Mesendoderm (in vitro differentiated cells): Measurements from ENCODE around the gene ACSF3.
"Not testable (repeated sequence)": the region's sequence is repeated elsewhere in the genome, so short reads cannot be mapped to it uniquely, and the experiment has no call there.

Experiments used
- DNase-seq: peaks from one replicate; pipeline ENCODE4 v3.0.0; 2013
- H2AK5ac ChIP-seq: 2 replicates; pipeline ENCODE4 v1.6.1; 2013; ENCODE audit warnings: low read length, inconsistent platforms
- H2BK120ac ChIP-seq: 2 replicates; pipeline ENCODE4 v1.6.1; 2013; ENCODE audit warnings: low read depth, mild to moderate bottlenecking, low read length, moderate library complexity, mixed read lengths
- H2BK15ac ChIP-seq: replicated peaks from 2 replicates; pipeline ENCODE4 v1.6.1; 2013; ENCODE audit warnings: low read depth, mild to moderate bottlenecking, moderate library complexity
- H2BK5ac ChIP-seq: 2 replicates; pipeline ENCODE4 v1.6.1; 2013; ENCODE audit warnings: low read length, inconsistent platforms
- H3K18ac ChIP-seq: 2 replicates; pipeline ENCODE4 v1.6.1; 2013; ENCODE audit warnings: mild to moderate bottlenecking, low read length, mixed read lengths
- H3K23ac ChIP-seq: one replicate; pipeline ENCODE4 v1.6.1; 2013; ENCODE audit warnings: low read length
- H3K27ac ChIP-seq: 2 replicates; pipeline ENCODE4 v1.5.1; 2013; ENCODE audit warnings: low read depth, mild to moderate bottlenecking, inconsistent platforms, low read length, moderate library complexity
- H3K27me3 ChIP-seq: 2 replicates; pipeline ENCODE4 v1.6.1; 2013; ENCODE audit warnings: low read length, control low read depth, mild to moderate bottlenecking, inconsistent platforms; ENCODE audit not compliant: insufficient read depth, poor library complexity
- H3K36me3 ChIP-seq: 2 replicates; pipeline ENCODE4 v1.6.1; 2013; ENCODE audit warnings: low read length, inconsistent platforms; ENCODE audit not compliant: control insufficient read depth, insufficient read depth
- H3K4ac ChIP-seq: one replicate; pipeline ENCODE4 v1.6.1; 2013; ENCODE audit warnings: low read depth, mild to moderate bottlenecking, low read length, moderate library complexity
- H3K4me1 ChIP-seq: 2 replicates; pipeline ENCODE4 v1.6.1; 2013; ENCODE audit warnings: low read depth, low read length, inconsistent platforms; ENCODE audit not compliant: control insufficient read depth
- H3K4me2 ChIP-seq: 2 replicates; pipeline ENCODE4 v1.6.1; 2013; ENCODE audit warnings: low read length
- H3K4me3 ChIP-seq: 2 replicates; pipeline ENCODE4 v1.5.1; 2013; ENCODE audit warnings: mild to moderate bottlenecking, low read length
- H3K56ac ChIP-seq: one replicate; pipeline ENCODE4 v1.6.1; 2013; ENCODE audit warnings: low read length
- H3K79me1 ChIP-seq: 2 replicates; pipeline ENCODE4 v1.6.1; 2013; ENCODE audit warnings: low read length, inconsistent platforms
- H3K79me2 ChIP-seq: 2 replicates; pipeline ENCODE4 v1.6.1; 2013; ENCODE audit warnings: mild to moderate bottlenecking, low read length; ENCODE audit not compliant: control insufficient read depth, insufficient read depth
- H3K9ac ChIP-seq: 2 replicates; pipeline ENCODE4 v1.6.1; 2013; ENCODE audit warnings: low read length, inconsistent platforms
- H4K5ac ChIP-seq: one replicate; pipeline ENCODE4 v1.6.1; 2013; ENCODE audit warnings: low read length
- H4K8ac ChIP-seq: one replicate; pipeline ENCODE4 v1.6.1; 2013; ENCODE audit warnings: low read depth, mild to moderate bottlenecking, control low read depth, low read length, moderate library complexity
- WGBS: extraction: QIAGEN DNeasy Blood & Tissue Kit; methylation state at CpG from one replicate; pipeline ENCODE4 v1.1.7; 2013; ENCODE audit warnings: low lambda C conversion rate, missing lambda C conversion rate; ENCODE audit not compliant: insufficient coverage; ENCODE audit errors: extremely low coverage; 5-methylcytosine and 5-hydroxymethylcytosine counted together

The ACSF3 gene

DNA sequence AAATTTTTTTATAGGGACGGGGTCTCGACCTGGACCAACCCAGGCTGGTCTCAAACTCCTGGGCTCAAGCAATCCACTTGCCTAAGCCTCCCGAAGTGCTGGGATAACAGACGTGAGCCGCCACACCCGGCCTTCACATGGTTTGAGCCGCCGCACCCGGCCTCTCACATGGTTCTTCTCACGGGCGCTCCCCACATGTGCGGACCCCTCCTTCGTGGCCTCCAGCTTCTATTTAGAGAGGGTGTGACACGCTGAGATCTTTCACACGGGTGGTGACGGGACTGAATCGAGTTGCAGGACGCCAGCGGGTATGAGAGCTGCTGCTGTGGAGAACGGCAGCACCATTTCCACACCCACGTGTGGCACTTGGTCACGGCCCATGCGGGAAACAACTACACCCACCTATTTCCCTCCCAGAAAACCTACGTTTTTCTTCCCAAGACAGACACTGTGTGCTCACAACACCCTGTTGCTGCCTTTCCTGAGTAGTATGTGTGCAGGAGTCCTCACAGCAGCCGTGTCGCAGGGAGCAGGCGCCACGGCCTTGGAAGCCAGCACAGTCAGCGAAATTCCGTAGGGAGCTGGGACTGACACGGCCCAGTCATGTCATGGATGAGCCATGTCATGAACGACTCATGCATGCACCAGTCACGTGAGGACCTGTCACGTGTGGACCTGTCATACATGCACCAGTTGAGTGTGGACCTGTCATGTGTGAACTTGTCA lies 20.1 kb upstream of the ACSF3 start:
- H3K27me3 ChIP-seq: no peaks in the 10 kb centered on the region
- no peak overlapping the region for H3K23ac ChIP-seq
- no peaks in the 10 kb centered on the region for H3K4me1 ChIP-seq
- H3K79me1 ChIP-seq: no peaks in the 10 kb centered on the region
- no peak overlapping the region for H3K27ac ChIP-seq
- no peak overlapping the region for H3K4me3 ChIP-seq
- H2AK5ac ChIP-seq: no peak overlapping the region
- WGBS: no CpG with 5 or more reads among the region's 34 CpGs
- H3K4ac ChIP-seq: no peak overlapping the region
- no peak overlapping the region for H2BK120ac ChIP-seq
- H4K5ac ChIP-seq: no peak overlapping the region
- no peak overlapping the region for H3K9ac ChIP-seq
- no peak overlapping the region for H2BK5ac ChIP-seq
- no peak overlapping the region for H3K56ac ChIP-seq
- DNase-seq: no peak
- no peaks in the 10 kb centered on the region for H3K79me2 ChIP-seq
- no peak overlapping the region for H2BK15ac ChIP-seq
- H4K8ac ChIP-seq: no peak overlapping the region
- H3K4me2 ChIP-seq: no peak overlapping the region
- H3K36me3 ChIP-seq: no peaks in the 10 kb centered on the region
- no peak overlapping the region for H3K18ac ChIP-seq

DNA sequence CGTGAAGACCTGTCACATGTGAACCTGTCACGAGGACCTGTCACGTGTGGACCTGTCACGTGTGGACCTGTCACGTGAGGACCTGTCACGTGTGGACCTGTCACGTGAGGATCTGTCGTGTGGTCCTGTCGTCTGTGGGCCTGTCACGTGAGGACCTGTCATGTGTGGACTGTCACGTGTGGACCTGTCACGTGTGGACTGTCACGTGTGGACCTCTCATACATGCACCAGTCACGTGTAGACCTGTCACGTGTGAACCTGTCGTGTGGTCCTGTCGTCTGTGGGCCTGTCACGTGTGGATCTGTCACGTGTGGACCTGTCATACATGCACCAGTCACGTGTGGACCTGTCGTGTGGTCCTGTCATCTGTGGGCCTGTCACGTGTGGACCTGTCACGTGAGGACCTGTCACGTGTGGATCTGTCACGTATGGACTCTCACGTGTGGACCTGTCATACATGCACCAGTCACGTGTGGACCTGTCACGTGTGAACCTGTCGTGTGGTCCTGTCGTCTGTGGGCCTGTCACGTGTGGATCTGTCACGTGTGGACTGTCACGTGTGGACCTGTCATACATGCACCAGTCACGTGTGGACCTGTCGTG lies 19.5 kb upstream of the ACSF3 start:
- H3K23ac ChIP-seq, H3K4me1 ChIP-seq, H2BK15ac ChIP-seq, H3K4me3 ChIP-seq, H3K4ac ChIP-seq, H4K8ac ChIP-seq, H2BK5ac ChIP-seq, H3K56ac ChIP-seq, H3K27me3 ChIP-seq, H2BK120ac ChIP-seq, H3K27ac ChIP-seq, H4K5ac ChIP-seq, H3K79me1 ChIP-seq, H3K79me2 ChIP-seq, H3K4me2 ChIP-seq, H3K36me3 ChIP-seq, H3K9ac ChIP-seq, H3K18ac ChIP-seq, H2AK5ac ChIP-seq: not testable (repeated sequence)
- no CpG with 5 or more reads among the region's 35 CpGs for WGBS
- peak; percentile 22 for DNase-seq

DNA sequence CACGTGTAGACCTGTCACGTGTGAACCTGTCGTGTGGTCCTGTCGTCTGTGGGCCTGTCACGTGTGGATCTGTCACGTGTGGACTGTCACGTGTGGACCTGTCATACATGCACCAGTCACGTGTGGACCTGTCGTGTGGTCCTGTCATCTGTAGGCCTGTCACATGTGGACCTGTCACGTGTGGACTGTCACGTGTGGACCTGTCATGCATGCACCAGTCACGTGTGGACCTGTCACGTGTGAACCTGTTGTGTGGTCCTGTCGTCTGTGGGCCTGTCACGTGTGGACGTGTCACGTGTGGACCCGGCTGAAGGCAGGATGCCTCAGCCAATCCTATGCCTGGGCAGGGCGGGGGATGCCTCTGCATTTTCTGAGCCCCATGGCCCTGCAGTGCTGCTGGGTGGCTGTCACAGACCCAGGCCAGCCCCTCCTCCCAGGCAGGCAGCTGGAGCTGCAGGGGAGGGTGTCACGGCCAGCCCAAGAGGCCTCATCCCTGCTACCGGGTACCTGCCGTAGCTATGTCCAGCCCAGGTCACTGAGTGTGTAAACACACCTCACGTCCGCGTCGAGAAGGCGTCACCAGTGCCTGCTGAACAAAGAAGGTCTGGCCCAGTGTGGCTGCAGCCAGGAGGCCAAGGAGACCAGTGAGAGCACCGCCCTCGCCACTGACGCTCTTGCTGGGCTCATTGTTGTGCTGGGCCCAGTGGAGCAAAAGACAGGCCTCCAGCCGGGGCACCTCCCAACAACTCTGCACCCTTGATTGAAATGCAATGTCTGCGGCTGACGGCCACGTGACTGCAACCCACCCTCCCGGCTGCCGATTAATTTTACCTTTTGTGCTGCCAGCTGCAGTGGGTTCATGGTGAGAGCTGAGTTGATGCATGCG lies 18.6 kb upstream of the ACSF3 start:
- H3K27me3 ChIP-seq: no peaks in the 10 kb centered on the region
- H3K23ac ChIP-seq: no peak overlapping the region
- no peak overlapping the region for H2BK120ac ChIP-seq
- H3K4me3 ChIP-seq: no peak overlapping the region
- no peaks in the 10 kb centered on the region for H3K4me1 ChIP-seq
- no peak overlapping the region for H2BK5ac ChIP-seq
- no peak overlapping the region for H3K4ac ChIP-seq
- no peak overlapping the region for H2AK5ac ChIP-seq
- no peak overlapping the region for H3K4me2 ChIP-seq
- H3K36me3 ChIP-seq: no peaks in the 10 kb centered on the region
- WGBS: no CpG with 5 or more reads among the region's 37 CpGs
- H3K18ac ChIP-seq: no peak overlapping the region
- no peaks in the 10 kb centered on the region for H3K79me2 ChIP-seq
- H2BK15ac ChIP-seq: no peak overlapping the region
- H3K79me1 ChIP-seq: no peaks in the 10 kb centered on the region
- no peak overlapping the region for H4K5ac ChIP-seq
- H3K27ac ChIP-seq: no peak overlapping the region
- peak; percentile 5 for DNase-seq
- no peak overlapping the region for H4K8ac ChIP-seq
- no peak overlapping the region for H3K56ac ChIP-seq
- no peak overlapping the region for H3K9ac ChIP-seq

DNA sequence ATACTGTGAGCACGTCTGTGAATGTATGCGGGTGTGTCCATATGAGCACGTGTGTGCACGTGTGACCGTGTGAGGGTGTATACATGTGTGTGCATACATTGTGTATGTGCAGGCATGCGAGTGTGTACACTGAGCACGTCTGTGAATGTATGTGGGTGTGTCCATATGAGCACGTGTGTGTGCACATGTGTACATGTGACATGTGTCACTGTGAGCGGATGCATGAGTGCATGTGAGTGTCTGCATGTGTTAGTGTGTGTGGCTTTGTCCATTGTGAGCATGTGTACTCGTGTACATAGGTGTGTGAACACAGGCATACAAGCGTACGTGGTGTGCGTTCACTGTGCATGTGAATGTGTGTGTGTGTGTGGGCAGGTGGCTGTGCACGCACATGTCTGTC lies 17.5 kb upstream of the ACSF3 start:
- Histone ChIP-seq H3K27me3 (no peaks in the 10 kb centered on the region), H2BK5ac (no peak overlapping the region), H3K18ac (no peak overlapping the region), H3K79me2 (no peaks in the 10 kb centered on the region), H2BK120ac (no peak overlapping the region), H3K36me3 (no peaks in the 10 kb centered on the region), H3K9ac (no peak overlapping the region), H3K4me1 (no peaks in the 10 kb centered on the region), H3K79me1 (no peaks in the 10 kb centered on the region), H2BK15ac (no peak overlapping the region), H4K5ac (no peak overlapping the region), H3K56ac (no peak overlapping the region), H3K4me2 (no peak overlapping the region), H3K27ac (no peak overlapping the region), H4K8ac (no peak overlapping the region), H2AK5ac (no peak overlapping the region), H3K4ac (no peak overlapping the region), H3K23ac (no peak overlapping the region), H3K4me3 (peak overlapping the region; percentile 32)
- DNase-seq: no peak
- no CpG with 5 or more reads among the region's 14 CpGs for WGBS

DNA sequence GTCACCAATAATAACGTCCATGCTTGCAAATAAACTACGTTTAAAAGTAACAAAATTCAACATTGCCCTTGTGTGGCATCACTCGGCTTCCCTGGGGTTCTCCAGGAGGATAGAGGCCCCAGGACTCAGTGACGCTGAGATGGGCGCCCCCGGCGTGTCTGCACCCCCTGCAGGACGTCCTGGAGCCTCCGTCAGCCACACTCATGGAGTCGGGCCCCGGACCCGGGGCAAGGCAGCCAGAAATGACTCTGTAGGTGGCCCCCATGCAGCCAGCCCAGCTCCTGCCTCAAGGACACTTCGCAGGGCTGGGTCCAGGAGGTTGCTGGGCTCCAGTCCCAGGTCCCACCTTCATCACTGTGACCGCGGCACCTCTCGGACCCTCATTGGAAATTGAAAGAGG lies 16.6 kb upstream of the ACSF3 start:
- no peak overlapping the region for H4K8ac ChIP-seq
- no peaks in the 10 kb centered on the region for H3K79me1 ChIP-seq
- no peak overlapping the region for H3K23ac ChIP-seq
- no peak overlapping the region for H3K9ac ChIP-seq
- no peak overlapping the region for H2BK120ac ChIP-seq
- H3K18ac ChIP-seq: no peak overlapping the region
- H3K36me3 ChIP-seq: no peaks in the 10 kb centered on the region
- H3K4me3 ChIP-seq: no peak overlapping the region
- H4K5ac ChIP-seq: no peak overlapping the region
- no peak for DNase-seq
- no peaks in the 10 kb centered on the region for H3K79me2 ChIP-seq
- H3K27ac ChIP-seq: no peak overlapping the region
- H2AK5ac ChIP-seq: no peak overlapping the region
- no peak overlapping the region for H3K4me2 ChIP-seq
- no peak overlapping the region for H2BK5ac ChIP-seq
- WGBS: no CpG with 5 or more reads among the region's 16 CpGs
- no peak overlapping the region for H2BK15ac ChIP-seq
- no peaks in the 10 kb centered on the region for H3K27me3 ChIP-seq
- no peaks in the 10 kb centered on the region for H3K4me1 ChIP-seq
- no peak overlapping the region for H3K56ac ChIP-seq
- H3K4ac ChIP-seq: no peak overlapping the region
